NB4 (cell line): ENCODE measurements around the gene TOP2A.

Experiments
- DNase-seq: peaks from one replicate; pipeline ENCODE4 v3.0.0; 2010; ENCODE audit warnings: low read depth
- H3K4me3 ChIP-seq: one replicate; pipeline ENCODE4 v1.5.1; 2011; ENCODE audit warnings: mild to moderate bottlenecking, low read depth, low read length, moderate library complexity
- MAX ChIP-seq: IDR thresholded peaks from 2 replicates; pipeline ENCODE4 v1.6.1; 2011; ENCODE audit warnings: low read depth, low read length
- MYC ChIP-seq: IDR thresholded peaks from 2 replicates; pipeline ENCODE4 v1.6.1; 2011; ENCODE audit warnings: low read depth, low read length
- POLR2A ChIP-seq: IDR thresholded peaks from 2 replicates; pipeline ENCODE4 v1.6.1; 2011; ENCODE audit warnings: mild to moderate bottlenecking; ENCODE audit not compliant: insufficient read length; ENCODE audit errors: extremely low read depth
- TF ChIP-seq, protein P1 (sequence below): IDR thresholded peaks from one replicate; pipeline ENCODE4 v1.5.1; 2012; ENCODE audit warnings: low read depth, low read length

TOP2A gene

GRCh38 chr17:40355123-40355803 lies 62.4 kb downstream of the TOP2A start:
- peak; percentile 67 for DNase-seq
- TF ChIP-seq MAX (no peak), MYC (no peak), POLR2A (no peak)
- TF ChIP-seq, protein P1, sequence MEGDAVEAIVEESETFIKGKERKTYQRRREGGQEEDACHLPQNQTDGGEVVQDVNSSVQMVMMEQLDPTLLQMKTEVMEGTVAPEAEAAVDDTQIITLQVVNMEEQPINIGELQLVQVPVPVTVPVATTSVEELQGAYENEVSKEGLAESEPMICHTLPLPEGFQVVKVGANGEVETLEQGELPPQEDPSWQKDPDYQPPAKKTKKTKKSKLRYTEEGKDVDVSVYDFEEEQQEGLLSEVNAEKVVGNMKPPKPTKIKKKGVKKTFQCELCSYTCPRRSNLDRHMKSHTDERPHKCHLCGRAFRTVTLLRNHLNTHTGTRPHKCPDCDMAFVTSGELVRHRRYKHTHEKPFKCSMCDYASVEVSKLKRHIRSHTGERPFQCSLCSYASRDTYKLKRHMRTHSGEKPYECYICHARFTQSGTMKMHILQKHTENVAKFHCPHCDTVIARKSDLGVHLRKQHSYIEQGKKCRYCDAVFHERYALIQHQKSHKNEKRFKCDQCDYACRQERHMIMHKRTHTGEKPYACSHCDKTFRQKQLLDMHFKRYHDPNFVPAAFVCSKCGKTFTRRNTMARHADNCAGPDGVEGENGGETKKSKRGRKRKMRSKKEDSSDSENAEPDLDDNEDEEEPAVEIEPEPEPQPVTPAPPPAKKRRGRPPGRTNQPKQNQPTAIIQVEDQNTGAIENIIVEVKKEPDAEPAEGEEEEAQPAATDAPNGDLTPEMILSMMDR: peak; percentile 86
- H3K4me3 ChIP-seq: no peak overlapping the region

GRCh38 chr17:40354221-40355122 lies 63.2 kb downstream of the TOP2A start:
- no peak for DNase-seq
- TF ChIP-seq, protein P1: no peak
- TF ChIP-seq MYC: no peak
- no peak for TF ChIP-seq MAX
- no peak for TF ChIP-seq POLR2A
- no peak overlapping the region for H3K4me3 ChIP-seq

DNA sequence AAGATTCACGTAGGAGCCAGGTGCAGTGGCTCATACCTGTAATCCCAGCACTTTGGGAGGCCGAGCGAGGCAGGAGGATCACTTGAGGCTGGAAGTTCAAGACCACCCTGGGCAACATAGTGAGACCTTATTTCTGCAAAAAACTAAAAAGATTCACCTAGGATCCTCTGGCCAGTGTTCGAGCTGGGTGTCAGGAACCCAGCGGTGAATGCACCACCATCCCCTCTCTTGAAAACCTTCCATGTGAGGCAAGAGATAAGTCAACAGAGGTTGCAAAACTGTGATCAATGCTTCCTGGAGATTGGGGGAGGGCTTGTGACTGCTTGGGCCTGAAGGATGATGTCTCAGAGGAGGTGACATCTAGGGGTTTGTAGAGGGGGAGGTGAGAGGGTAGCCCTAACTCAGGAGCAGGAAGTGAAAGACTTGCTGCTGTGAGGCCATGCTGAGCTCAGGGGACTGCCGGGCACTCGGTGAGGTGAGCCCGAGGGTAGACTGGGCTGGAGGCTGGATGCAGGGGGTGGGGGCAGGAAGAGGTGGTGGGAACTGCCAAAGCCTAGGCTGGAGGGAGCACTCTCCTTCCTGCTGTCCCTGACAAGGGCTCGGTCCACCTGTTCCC lies 64.8 kb downstream of the TOP2A start:
- DNase-seq: peak; percentile 89
- TF ChIP-seq POLR2A (no peak), MAX (0 out of 2 replicates have a peak, but pooled peaks have one; percentile 42), MYC (peak; percentile 20; the same call in 1 of the 2 replicates)
- TF ChIP-seq, protein P1: no peak

GRCh38 chr17:40352237-40352778 lies 65.4 kb downstream of the TOP2A start:
- TF ChIP-seq POLR2A: no peak
- no peak for TF ChIP-seq MYC
- TF ChIP-seq MAX: no peak
- TF ChIP-seq, protein P1: no peak
- no peak overlapping the region for H3K4me3 ChIP-seq
- DNase-seq: no peak

More for the DNA sequence above, 64.8 kb downstream of the TOP2A start:
- no peak overlapping the region for H3K4me3 ChIP-seq

DNA sequence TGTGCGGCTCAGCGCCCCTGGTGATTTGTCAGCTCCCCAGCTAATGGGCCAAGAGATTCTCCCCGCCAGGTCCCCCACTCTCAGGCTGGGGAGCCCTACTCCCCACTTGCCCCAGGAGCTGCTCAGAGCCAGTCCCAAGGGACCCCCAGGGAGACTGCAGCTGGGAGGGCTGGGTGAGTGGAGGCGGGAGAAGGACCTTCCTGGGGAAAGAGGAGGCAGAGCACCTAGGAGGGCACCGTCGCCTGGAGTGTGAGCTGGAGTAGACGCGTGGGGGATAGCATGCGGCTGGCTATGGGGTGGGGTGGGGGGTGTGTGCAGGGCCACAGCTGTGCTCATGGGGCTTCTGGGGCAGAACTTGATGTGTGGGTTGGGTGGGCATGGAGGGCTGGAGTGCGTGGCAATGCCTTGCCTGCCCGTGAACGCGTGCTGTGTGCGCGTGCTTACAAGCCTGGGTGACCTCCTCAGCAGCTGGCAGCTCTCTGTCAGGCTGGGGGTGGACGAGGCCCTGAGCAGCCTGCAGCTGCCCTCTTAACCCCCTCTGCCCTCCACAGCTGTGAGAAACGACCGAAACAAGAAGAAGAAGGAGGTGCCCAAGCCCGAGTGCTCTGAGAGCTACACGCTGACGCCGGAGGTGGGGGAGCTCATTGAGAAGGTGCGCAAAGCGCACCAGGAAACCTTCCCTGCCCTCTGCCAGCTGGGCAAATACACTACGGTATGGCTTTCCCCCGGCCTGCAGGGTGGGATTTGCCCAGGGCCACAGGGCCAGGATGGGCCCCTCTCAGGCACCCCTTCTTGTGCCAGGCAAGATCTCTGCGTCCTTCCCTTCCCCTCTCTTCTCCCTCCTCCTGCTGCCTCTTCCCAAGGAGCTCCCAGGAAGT lies 66.1 kb downstream of the TOP2A start:
- DNase-seq: no peak
- TF ChIP-seq MYC (no peak), MAX (no peak), POLR2A (no peak)
- TF ChIP-seq, protein P1: no peak
- H3K4me3 ChIP-seq: no peak overlapping the region
